ENCODE results near the gene EEPD1.

Gene EEPD1

DNA sequence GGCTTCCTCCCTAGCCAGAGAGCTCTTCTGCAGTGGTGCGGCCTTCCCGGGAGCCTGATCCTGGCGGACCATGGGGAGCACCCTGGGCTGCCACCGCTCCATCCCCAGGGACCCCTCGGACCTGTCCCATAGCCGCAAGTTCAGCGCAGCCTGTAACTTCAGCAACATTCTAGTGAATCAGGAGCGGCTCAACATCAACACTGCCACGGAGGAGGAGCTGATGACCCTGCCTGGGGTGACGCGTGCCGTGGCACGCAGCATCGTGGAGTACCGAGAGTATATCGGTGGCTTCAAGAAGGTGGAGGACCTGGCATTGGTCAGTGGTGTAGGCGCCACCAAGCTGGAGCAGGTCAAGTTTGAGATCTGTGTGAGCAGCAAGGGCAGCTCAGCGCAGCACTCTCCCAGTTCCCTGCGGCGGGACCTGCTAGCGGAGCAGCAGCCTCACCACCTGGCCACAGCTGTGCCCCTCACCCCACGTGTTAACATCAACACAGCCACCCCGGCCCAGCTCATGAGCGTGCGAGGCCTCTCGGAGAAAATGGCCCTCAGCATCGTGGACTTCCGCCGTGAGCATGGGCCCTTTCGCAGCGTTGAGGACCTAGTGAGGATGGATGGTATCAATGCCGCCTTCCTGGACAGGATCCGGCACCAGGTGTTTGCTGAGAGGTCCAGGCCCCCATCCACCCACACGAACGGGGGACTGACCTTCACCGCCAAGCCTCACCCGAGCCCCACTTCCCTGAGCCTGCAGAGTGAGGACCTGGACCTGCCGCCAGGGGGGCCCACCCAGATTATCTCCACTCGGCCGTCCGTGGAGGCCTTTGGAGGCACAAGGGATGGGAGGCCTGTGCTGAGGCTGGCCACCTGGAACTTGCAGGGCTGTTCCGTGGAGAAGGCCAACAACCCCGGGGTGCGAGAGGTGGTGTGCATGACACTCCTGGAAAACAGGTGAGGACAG is 1.5 kb downstream of the EEPD1 start:
- no peak for DNase-seq (ENCODE audit: low read depth)

DNA sequence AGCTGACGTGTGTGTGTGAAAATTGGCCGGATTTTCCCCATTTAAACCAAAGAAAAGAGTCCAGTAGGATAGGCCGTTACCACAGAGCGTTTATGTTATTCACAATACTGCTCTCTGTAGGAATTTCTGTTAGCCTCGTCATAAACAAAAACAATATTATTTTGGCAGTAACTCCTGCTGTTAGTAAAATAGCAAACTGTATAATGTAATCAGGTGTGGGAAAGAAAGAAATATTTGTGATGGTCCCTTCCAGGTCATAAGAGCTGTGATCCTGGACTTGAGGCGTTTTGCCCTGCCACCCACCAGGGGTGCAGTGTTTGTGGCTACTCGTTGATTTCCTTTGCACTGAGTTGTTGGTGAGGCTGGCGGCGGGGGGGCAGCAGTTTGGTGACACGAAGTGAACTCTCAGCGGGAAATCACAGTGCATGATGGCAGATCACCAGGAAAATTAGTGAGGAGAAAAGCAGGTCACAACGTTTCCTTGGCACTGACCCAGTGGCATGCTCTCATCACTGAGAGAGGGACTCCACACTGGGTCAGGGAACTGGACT is 2.8 kb downstream of the EEPD1 start:
- DNase-seq (ENCODE audit: low read depth) = no peak

DNA sequence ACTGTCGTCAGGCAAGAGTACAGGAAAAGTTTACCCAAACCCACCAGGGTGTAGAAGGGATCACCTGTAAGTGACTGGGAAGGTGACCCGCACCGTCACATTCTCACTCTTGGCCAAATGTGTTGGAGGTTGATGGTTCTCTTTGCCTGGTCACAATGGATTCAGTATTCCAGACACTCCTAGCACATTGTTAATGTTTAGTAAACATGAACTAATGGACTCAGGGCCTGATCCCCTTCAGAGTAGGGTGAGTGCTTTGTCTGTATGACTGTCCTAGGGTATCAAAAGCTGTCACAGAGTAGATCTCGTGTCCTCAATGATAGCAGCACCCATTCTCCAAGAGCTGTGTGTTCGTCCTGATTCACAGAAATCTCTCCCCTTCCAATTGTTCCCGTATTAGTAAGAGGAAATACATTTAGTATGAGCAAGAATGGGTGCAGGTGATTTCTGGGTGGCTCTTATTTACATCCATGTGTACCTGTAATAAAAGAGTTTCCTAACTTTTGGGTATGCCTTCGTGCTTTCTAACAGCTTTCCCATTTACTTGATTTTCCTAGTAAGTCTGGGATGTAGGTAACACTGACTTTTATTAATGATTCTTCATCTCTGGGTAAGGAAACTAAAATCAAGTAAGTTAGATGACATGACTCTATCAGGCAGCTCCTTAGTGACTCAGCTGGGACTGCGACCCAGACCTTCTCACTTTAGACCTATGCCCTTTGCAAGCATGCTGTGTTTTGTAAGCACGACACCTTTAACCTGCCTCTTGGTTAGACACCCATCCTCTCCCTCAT is 4.7 kb downstream of the EEPD1 start:
- no peak for DNase-seq (ENCODE audit: low read depth)

DNA sequence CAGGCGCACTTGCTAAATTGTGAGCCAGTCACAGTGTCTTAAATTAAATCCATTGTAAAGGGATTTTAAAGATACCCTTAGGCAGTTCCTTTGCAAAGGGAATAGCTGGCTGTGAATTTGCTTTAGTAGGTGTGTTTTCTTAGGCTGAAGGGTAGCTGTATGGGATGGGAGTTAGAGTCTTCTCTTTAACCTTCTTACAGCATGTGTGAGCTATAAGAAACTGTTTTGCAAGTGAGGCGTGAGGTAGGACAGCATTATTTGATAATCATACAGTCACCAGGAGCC is 5.2 kb downstream of the EEPD1 start:
- no peak for DNase-seq (ENCODE audit: low read depth)

DNA sequence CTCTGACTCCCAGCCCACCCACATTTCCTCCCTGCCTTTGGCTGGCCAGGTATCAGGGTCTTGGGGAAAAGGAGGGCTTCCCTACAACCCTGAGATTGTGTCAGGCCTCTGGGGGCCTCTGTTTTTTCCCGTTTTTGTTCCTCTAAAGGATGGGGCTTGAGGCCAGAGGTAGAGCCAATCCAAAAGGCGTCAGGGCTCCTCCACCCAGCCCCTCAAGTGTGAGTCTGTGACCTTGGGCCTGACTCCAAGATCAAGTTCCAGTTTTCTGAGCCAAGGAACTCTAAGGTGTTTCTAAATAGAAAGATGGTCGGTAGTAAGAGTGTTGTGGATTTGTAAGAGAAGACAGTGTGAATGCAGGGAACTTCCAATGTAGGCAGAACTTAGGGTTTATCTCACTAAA is 6.6 kb downstream of the EEPD1 start:
- no peak for DNase-seq (ENCODE audit: low read depth)

DNA sequence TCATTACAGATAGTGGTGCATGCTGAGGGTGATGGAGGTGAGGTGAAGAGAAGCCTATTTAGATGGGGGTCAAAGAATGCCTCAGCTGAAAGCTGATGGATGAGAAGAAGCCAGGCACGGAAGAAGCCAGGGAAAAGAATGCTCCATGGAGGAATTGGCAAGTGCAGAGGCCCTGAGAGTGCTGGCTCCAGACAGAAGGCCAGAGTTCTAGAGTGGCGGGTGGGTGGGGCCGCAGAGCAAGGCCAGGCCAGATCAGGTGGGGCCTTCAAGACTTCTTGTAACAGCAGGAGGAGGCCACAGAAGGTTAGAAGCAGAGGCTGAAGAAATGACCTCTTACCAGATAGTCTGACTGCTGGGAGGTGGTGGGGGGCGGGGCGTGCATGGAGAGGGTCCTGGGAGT is 7.3 kb downstream of the EEPD1 start:
- no peak for DNase-seq (ENCODE audit: low read depth)

DNA sequence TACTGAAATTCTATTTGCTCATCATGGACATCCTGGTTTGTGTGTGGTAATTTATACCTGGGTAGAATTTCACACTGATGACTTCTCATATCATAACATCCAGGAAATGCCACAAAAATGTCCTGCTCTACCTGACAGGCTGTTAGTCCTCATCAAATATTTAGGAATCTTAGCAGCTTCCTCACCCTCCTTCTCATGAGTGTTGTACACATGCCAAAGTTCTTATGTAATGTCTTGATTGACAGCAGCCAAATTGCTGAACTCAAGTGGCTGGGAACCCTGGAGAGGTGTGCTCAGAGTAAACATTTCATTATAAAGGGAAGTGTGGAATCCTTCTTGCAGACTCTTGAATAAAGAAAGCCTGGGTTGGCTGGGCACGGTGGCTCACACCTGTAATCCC is 8.9 kb downstream of the EEPD1 start:
- no peak for DNase-seq (ENCODE audit: low read depth)

DNA sequence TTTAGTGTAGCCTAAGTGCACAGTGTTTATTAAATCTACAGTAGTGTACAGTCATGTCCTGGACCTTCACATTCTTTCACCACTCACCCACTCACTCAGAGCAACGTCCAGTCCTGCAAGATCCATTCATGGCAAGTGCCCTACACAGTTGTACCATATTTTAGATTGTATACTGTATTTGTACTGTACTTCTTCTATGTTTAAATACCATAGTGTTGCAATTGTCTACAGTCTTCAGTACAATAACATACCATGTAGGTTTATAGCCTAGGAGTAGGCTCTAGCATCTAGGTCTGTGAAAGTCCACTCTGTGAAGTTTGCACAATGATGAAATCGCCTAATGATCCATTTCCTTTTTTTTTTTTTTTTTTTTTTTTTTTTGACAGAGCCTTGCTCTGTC is 12.0 kb downstream of the EEPD1 start:
- DNase-seq (ENCODE audit: low read depth) = no peak

DNA sequence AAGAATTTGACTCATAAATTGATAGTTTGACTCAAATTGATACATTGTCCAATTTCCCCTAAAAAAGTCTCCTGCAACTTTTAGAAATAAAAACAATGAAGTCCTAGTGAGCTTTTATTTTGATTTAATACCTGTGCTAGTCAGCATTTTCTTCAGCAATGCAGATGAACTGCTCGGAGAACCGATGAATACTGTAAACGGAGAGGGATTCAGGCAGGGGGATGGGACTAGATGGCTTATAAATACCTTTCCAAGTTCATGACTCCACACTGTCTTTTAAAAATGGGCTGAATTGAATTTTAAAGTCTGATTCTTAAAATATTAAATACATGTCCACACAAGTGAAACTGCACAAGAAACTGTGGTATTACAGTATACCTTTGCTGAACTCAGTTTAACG is 12.7 kb downstream of the EEPD1 start:
- no peak for DNase-seq (ENCODE audit: low read depth)

DNA sequence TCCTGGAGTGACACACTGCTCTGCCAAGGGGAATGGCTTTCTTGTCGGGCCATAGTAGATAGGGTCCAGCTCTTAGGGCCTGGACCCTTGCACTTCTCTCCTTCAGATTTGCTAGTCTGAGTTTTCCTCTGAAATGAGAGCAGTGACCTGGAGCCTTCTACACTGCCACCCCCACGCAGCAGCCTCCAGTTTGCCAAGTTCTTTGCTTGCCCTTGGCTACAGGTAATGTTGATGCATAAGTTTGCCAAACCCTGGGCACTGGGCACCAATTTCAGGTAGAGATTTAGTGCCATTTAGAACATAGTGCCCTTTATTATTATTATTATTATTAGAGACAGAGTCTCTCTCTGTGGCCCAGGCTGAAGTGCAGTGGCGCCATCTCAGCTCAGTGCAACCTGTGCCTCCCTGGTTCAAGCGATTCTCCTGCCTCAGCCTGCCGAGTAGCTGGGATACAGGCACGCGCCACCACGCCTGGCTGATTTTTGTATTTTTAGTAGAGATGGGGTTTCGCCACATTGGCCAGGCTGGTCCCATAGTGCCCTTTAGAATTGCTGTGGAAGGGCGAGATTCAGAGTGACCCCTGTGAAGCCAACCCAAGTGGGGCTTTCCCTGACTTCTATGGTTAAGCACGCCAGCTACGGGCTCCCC is 14.5 kb downstream of the EEPD1 start:
- no peak for DNase-seq (ENCODE audit: low read depth)

DNA sequence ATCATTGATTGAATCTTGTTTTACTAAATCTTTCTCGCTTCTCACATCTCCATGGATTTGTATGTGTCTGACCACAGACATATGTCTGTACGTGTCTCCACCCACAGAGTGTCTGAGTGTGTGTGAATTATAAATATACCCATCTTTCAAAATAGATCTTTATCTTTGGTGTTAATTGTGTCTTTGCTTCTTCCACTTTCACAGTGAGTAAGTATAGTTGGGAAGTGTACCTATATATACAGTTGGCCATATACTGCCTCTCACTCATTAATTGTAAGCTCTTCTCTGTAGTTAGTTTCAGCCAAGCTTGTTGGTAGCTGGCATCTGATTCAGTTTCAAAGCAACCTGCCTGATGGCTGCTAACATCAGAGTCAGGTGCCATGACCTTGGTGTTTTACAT is 18.4 kb downstream of the EEPD1 start:
- no peak for DNase-seq (ENCODE audit: low read depth)

DNA sequence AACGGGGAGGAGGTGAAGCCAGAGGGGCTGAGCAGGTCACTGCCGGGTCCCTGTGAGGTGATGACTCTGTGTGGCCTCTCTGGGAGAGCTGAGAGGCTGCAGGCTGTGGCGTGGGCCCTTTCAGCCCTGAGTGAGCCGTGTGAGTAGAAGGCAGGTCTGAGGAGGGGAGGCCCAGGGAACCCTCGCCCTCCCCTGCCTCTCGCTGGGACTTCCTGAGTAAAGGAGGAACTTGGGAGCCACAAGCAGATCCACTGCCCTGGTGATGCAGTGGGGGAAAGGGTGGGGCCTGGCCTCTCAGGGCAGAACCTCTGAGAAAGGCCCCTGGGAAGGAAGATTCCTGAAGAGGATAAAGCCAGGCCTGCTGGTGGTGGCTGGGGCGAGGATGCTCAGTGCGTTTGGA is 22.8 kb downstream of the EEPD1 start:
- DNase-seq (ENCODE audit: low read depth) = no peak

DNA sequence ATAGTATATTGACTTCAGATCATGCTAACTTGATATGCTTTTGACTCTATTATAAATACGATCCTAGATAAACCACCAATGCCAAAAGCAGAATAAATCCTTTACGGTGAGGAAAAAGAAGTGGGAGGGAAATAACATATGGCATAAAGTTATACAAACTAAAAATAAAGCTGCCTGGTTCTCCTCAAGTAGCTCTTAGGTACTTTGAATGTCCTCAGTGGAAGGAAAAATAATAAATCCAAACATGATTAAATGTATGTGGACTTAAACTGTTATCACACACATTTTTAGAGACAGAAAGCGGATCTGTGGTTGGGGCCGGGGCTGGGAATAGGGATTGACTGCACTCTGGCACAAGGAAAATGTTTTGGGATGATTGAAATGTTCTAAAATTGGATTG is 23.6 kb downstream of the EEPD1 start:
- no peak for DNase-seq (ENCODE audit: low read depth)

DNA sequence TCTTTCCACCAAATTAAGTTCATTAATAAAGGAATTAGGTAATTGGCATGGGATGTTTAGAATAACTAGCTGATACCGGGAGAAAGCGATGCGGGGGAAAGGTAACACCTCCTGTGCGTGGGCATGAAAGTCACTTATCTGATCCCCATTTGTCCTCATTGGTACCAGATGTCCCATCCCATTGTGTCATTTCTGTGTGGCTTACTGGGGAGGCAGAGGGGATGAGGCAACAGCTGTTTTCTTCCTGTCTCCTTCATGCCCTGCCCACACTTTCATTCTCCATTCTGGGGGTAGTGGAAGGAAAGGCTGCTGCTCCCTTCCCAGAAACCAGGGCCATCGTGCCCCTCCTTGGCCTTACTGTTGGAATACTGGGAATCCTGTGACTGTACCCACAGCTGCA is 27.1 kb downstream of the EEPD1 start:
- no peak for DNase-seq (ENCODE audit: low read depth)

DNA sequence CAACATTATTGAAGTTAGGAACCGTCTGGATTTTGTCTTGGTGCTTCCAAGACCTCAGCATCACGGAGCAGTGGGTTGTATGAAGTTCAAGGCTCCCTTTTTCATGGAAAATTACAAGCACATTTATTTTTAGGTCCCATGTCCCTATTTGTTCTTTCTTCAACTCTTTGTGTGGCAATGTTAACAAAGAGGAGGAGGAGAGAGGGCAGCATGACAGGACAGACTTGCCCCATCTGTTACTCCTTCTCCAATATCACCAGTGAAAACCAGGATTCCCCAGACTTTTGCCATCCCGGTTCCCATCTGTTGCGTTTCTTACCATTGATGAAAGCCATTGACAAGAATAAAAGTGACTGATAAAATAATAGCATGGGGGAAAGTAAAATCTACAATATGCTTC is 28.6 kb downstream of the EEPD1 start:
- DNase-seq (ENCODE audit: low read depth) = no peak

DNA sequence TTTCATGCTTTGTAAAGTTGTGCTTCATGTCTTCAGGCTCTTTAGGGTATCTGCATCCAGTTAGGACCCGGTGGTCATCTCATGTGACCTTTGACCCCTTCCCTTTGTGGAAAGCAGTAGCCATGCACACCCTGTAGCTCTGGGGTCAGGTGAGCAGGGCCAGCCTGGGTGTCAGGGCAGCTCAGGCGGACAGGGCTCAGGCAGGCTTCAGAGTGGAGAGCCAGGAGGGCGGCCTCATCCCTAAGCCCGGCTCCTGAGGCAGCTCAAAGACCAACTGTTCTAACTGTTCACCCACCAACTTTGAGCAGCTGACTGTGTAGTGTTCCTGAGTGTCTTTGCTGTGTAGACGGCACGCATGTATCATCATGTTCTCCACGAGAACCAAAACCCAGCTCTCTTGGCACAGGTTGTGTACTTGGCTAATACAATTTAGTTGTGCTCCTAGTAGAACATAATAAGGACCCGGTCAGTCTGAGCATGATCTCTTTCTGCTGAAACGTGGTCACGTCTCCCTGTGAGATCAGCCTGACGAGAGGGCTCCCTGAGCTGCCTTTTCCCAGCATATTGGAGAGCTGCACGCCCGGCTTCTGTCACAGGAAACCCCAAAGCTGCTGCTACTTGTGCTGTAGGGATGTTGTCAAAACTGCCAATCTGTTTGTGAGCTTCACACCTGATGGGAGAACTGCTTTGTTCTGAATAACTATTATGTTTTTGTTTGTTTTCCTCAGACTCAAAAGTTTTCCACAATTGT is 30.0 kb downstream of the EEPD1 start:
- no peak for DNase-seq (ENCODE audit: low read depth)

DNA sequence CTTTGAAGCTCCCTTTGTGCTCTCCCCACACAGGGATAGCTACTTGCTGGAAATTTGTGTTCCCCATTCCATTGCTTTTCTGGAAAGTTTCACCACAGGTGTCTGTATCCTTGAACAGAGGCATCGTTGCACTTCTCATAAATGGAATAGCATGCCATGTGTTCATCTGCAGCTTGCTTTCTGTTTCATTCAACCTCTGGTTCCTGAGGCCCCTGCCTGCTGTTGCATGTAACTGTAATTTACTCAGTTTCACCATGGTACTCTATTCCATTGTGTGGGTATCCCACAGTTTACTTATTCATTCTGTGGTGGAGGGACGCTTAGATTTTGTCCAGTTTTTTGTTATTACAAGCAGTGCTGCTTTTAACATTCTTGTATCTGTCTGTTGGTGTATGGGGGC is 32.0 kb downstream of the EEPD1 start:
- DNase-seq (ENCODE audit: low read depth) = no peak

DNA sequence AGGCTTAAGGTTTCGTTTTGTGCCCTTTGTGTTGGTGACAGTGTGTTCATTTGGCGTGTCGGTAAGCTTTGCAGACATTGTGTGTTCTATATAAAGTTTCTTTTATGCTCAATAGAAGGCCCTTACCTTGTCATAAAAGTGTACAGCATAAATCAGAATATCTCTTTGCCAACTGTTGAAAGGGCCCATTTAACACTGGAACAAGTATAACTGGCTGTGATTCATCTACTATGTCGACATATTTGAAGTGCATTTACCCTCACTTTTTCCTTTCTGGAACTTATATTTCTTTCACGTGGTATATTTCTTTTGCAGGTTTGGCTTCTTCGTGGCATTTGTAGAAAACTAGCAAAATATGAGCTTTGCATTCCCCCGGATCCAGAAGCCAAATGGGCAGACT is 32.7 kb downstream of the EEPD1 start:
- no peak for DNase-seq (ENCODE audit: low read depth)

DNA sequence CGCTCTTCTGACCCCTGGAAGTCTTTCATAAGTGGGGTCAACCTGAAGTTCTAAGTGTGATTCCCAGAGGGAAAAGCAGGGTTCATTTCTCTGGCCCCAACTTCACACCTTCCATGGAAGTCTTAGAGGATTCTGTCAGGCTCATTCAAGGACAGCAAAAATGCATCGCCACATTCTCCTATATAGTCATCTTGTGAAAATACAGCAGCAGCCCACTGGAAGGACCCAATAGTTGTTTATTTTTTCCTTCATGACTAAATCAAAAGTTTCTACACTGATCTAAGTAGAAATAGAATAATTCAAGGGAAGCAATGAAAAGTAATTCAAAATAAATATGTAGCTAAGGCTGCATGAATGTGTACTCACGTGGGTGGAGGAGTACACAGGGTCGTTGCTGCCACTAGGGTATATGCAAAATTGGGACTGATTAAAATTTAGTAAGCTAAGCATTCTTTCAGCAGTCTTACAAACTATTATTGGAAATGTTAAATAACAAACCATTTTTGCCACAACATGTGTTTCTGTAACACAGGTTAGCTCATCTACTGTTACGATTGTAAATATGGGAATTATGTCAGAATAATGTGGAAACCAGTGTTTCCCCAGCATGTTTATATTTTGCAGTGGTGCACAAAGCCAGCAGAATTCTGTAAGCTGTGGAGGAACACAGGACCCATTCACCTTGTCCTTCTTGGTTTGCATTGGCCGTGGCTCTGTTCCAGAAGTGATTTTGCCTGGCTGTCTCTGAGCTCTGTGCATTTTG is 33.5 kb downstream of the EEPD1 start:
- DNase-seq (ENCODE audit: low read depth) = no peak

DNA sequence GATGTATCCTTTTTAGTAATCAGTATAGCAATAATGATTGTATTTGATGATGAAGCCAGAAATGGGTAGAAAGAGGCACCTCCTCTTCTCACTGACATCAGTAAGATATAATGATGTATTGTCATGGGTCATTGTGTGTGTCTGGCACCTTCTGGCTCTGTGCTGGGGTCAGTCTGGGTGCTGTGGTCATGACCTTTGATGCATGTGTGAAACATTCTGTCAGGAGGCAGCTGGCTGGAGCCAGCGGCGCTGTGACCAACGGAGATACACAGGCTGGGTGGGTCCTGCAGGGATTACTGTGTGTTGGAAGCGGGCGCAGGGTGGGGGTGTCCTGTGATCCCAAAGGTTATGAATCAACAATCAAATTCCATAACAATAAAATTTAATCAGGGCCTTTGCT is 35.2 kb downstream of the EEPD1 start:
- DNase-seq (ENCODE audit: low read depth) = no peak

DNA sequence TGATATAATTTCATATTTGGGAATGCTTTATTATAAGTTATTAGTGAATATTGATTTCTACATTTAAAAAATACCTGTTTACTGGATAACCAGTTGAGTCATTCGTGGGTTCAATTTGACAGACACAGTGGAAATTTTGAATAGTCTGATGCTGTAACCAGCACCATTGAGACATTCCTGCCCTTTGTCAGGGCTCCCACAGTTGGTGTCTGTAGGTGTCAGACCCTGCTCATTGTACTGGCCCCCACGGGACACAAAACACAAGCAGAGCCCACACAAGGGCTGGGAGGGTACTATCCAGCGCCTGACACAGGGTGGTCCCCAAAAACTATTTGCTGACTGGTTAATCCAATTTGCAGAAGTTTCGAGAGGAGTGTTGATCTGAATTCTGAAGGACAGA is 35.9 kb downstream of the EEPD1 start:
- DNase-seq (ENCODE audit: low read depth) = no peak

All from stimulated activated CD8-positive, alpha-beta memory T cell treated with anti-CD3 and anti-CD28 coated beads, Interleukin-15, amount 100 ng/mL, for 24 hours (primary cell).